Stimulated activated CD4-positive, alpha-beta T cell treated with anti-CD3 and anti-CD28 coated beads, Interleukin-2, amount 100 ng/mL, for 4 hours (primary cell): ENCODE data around the gene ARID2.

Source experiments
- DNase-seq: peaks from one replicate; pipeline ENCODE4 v3.0.0-alpha.2; 2020; ENCODE audit warnings: low read depth

ARID2 gene

GRCh38 chr12:45762185-45763110 lies 32.9 kb downstream of the ARID2 start:
- DNase-seq = no peak

GRCh38 chr12:45763381-45763780 lies 33.9 kb downstream of the ARID2 start:
- DNase-seq = no peak

- no peak for DNase-seq
Observed at GRCh38 chr12:45768194-45768593, 38.7 kb downstream of the ARID2 start.

- no peak for DNase-seq
Observed at GRCh38 chr12:45773747-45774146, 44.2 kb downstream of the ARID2 start.

- DNase-seq = no peak
Observed at GRCh38 chr12:45774508-45775162, 45.1 kb downstream of the ARID2 start.

- DNase-seq = no peak
Observed at GRCh38 chr12:45775465-45775864, 46.0 kb downstream of the ARID2 start.

- DNase-seq = no peak
Observed at GRCh38 chr12:45775964-45776363, 46.5 kb downstream of the ARID2 start.

- no peak for DNase-seq
Observed at GRCh38 chr12:45779936-45780335, 50.4 kb downstream of the ARID2 start.

GRCh38 chr12:45781080-45781479 lies 51.6 kb downstream of the ARID2 start:
- DNase-seq = no peak

- no peak for DNase-seq
Observed at GRCh38 chr12:45785315-45785714, 55.8 kb downstream of the ARID2 start.

- no peak for DNase-seq
Observed at GRCh38 chr12:45789025-45789424, 59.5 kb downstream of the ARID2 start.

GRCh38 chr12:45794422-45794821 lies 64.9 kb downstream of the ARID2 start:
- no peak for DNase-seq

GRCh38 chr12:45801625-45802024 lies 72.1 kb downstream of the ARID2 start:
- DNase-seq = no peak

- no peak for DNase-seq
Observed at GRCh38 chr12:45803111-45803510, 73.6 kb downstream of the ARID2 start.

GRCh38 chr12:45816652-45817051 lies 87.1 kb downstream of the ARID2 start:
- DNase-seq = no peak

- DNase-seq = no peak
Observed at GRCh38 chr12:45827974-45828373, 98.5 kb downstream of the ARID2 start.

- DNase-seq = no peak
Observed at GRCh38 chr12:45828402-45828801, 98.9 kb downstream of the ARID2 start.

- no peak for DNase-seq
Observed at GRCh38 chr12:45831590-45831989, 102.1 kb downstream of the ARID2 start.

GRCh38 chr12:45833401-45833800 lies 103.9 kb downstream of the ARID2 start:
- DNase-seq = no peak

- DNase-seq = no peak
Observed at GRCh38 chr12:45834809-45835208, 105.3 kb downstream of the ARID2 start.

- DNase-seq = no peak
Observed at GRCh38 chr12:45839917-45840316, 110.4 kb downstream of the ARID2 start.

GRCh38 chr12:45849289-45849688 lies 119.8 kb downstream of the ARID2 start:
- DNase-seq = no peak

GRCh38 chr12:45850302-45850701 lies 120.8 kb downstream of the ARID2 start:
- DNase-seq = no peak
